HG03159 (cell line): ENCODE data around the gene RSL1D1.

Source experiments
- ATAC-seq: cut with Tn5 transposase; IDR thresholded peaks from one replicate; pipeline ENCODE4 v1.9.1; 2021; ENCODE audit warnings: mild to moderate bottlenecking, moderate library complexity; ENCODE audit not compliant: unreplicated experiment

Gene RSL1D1

GRCh38 chr16:11851294-11852091 is at the start of gene RSL1D1:
RSL1D1 (minus strand) TSS chr16:11851542; CDS start chr16:11851512, 30 bp downstream.
- peak; percentile 86 for ATAC-seq

GRCh38 chr16:11901091-11901490 is 49.7 kb upstream of the RSL1D1 start:
- no peak for ATAC-seq

DNA sequence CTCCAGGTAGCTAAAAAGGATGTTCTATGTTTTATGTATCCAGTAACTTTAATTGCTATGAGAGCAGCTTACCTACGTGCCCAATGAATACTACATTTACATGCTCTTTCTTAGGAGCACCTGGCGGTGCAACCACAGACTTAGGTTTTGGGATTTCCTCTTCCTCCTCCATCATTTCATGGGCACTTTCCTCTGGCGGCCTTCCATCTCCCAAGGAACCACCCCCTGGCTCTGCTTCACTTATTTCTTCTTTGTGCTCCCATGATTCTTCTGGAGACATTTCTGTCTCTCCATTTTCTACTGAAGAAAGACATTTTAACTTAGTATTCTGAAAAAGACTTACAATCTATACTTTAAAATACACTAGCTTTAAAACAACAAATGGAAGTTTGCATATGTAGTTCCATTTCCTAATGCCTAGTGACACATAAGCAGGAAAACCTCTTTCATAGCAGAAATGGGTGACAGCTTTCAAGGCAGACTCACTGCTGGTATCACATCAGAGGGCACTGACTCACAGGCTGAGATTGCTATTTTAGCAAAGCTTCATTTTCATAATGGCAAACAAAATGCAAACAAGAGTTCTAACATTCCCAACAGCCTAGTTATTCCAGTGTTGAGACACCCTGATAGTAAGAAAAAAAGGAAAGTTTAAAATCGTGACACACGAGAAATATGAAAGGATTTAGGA is 45.3 kb upstream of the RSL1D1 start:
- ATAC-seq: no peak

- ATAC-seq: no peak
Measured at GRCh38 chr16:11893571-11893970, 42.2 kb upstream of the RSL1D1 start.

- no peak for ATAC-seq
Measured at GRCh38 chr16:11892761-11893160, 41.4 kb upstream of the RSL1D1 start.

GRCh38 chr16:11890231-11890965 is 39.1 kb upstream of the RSL1D1 start:
- no peak for ATAC-seq

DNA sequence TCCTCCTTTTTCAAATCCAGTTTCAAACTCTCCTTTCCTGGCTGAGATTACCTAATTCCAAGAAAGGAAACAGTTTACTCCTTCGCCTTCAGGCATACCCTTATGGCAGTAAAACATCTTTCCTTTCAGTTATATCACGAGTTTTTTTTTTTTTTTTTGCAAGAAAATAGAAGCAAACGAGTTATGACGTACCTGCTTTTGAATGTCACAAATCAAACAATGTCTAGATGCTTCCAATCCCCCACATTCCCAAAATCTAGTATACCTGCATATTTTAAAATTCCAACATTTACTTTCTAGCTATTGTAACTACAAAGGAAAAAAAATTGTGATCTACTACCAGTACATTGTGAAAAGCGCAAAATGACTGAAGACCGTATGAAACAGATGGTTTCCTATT is 35.5 kb upstream of the RSL1D1 start:
- no peak for ATAC-seq

GRCh38 chr16:11884035-11884434 is 32.7 kb upstream of the RSL1D1 start:
- ATAC-seq: no peak

GRCh38 chr16:11880007-11880406 is 28.7 kb upstream of the RSL1D1 start:
- no peak for ATAC-seq

GRCh38 chr16:11877374-11877773 is 26.0 kb upstream of the RSL1D1 start:
- no peak for ATAC-seq

- no peak for ATAC-seq
Measured at GRCh38 chr16:11876306-11876705, 25.0 kb upstream of the RSL1D1 start.

DNA sequence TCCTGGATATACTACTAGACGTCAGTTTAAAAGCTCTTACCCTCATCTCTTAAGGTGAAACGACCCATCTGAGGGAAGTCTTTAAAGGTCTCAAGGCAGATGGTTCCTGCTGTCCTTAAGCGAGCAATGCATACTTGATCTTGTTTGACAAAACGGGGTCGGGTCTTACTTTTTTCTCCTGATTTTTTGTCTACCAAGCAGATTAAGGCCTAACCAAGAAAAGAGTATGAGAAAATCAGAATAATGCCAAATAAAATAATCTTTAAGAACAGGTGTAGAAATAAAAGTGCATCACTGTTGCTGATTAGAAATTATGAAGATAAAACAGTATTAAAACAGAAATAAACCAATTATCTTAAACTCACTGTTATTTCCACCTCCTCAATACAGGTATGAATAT is 24.4 kb upstream of the RSL1D1 start:
- ATAC-seq: no peak

DNA sequence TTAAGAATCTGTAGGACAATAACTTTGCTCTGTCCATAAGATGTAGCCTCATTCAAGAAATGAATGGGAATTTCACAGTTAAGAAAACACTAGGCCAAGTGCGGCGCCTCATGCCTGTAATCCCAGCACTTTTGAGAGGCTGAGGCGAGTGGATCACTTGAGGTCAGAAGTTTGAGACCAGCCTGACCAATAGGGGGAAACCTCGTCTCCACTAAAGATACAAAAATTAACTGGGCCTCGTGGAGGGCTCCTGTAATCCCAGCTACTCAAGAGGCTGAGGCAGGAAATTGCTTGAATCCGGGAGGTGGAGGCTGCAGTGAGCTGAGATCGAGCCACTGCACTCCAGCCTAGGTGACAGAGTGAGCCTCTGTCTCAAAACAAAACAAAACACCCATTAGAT is 19.9 kb upstream of the RSL1D1 start:
- ATAC-seq: no peak

DNA sequence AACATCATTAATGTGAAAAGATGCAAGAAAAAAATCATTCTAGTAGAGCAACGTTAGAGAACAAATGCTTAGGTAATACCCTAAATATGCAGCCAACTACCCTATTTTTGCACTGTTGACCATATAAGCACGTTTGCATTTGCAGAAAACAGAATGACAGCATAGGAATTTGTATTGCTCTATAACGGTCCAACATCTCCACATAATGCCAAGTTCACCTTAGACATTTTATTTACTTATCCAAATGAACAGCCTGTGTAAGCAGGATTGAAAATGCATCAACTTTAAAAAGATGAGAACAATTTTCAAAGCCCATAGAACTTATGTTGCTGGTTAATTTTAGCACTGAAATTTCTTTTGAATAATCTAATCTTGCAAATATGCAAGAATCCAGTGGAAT is 19.1 kb upstream of the RSL1D1 start:
- no peak for ATAC-seq

DNA sequence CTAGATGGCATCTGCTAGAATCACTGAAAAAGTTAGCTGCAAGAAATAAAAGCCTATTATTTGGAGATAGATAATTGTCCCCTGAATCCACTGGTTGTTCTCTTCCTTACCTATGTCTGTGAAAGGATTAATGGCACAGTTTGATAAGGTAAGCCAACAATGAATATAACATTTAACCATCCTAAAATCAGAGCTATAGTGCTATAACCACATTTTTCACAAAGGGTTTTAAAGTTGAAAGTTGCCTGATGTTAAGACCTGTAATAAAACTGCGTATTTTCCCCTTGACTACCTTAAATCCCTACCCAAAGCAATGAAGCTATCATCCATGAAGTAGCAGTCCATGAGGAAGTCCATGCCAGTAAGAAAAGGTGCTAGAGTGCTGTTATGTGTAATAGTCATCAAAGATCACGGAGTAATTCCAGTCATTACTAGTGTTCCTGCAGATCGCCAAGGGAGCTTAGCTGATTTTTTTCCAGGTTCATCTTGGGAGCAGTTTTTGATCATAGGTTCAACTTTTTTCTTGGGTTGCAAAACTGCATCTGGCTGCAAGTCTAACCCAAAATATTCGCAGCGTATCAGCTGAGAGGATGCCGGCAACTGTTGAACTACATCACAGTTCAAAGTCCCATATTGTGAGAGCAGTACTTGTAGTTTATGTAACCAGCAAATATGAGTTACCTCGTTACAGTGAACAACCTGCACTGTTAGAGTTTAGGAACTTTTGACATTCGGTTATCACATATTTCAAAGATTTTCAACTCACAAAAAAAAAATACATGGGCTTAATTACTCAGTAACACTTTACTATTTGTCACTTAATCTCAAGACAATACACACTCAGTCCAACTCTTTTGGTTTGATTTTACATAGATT is 18.2 kb upstream of the RSL1D1 start:
- ATAC-seq: no peak

- ATAC-seq: no peak
Measured at GRCh38 chr16:11868412-11868980, 17.2 kb upstream of the RSL1D1 start.

DNA sequence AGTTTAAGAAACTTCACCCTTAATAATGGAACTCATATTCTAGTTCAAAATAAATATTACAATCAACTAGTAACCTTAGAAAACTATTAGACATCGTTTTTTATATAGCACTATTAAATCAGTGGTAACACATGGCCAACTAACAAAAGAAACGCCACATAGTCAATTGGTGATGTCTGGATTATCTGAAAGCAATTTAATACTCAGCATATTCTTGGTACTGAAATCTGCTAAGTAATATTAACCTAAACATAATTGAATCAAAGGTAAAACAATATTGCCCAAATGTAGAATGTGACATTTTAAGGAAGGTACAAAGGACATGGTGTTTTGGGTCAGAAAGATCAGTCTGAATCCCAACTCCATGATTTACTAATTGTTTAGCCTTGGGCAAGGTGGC is 11.1 kb upstream of the RSL1D1 start:
- no peak for ATAC-seq

DNA sequence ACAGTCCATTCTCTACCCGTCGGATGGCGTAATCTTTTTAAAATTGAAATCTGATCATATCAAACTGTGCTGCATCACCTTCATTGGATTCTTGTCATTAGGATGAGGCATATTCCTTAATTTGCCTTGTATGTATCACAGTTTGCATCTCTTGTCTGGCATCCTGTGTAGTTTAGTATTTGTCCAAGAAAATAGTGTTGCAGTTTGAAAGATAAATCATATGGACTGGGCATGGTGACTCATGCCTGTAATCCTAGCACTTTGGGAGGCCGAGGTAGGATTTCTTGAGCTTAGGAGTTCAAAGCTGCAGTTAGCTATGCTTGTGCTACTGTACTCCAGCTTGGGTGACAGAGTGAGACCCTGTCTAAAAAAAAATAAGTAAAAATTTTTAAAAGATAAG is 5.8 kb upstream of the RSL1D1 start:
- no peak for ATAC-seq

DNA sequence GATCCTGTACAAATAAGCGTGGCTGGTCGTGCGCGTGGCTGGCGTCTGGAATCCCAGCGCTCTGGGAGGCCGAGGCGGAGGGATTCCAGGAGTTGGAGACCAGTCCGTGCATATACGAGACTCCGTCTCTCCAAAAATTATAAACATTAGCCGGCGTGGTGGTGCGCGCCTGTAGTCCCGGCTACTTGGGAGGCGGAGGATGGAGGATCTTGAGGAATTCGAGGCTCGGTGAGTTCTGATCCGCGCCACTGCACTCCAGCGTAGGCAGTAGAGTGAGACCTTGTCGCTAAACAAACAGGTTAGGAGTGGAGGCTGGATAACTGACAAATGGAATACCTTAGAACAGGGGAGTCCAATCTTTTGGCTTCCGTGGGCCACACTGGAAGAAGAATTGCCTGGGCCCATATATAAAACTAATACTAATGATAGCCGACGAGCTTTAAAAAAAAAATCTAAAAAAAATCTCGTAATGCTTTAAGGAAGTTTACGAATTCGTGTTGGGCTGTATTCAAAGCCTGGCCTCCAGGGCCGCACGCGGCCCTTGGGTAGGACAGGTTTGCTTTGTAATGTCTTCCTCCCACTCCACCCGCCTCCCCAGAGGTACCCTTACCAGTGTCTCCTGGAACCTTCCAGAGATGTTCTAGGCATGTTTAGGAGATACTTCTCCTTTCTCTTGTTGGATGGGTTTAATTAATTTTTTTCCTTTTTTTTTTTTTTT is 909 bp upstream of the RSL1D1 start:
- no peak for ATAC-seq

DNA sequence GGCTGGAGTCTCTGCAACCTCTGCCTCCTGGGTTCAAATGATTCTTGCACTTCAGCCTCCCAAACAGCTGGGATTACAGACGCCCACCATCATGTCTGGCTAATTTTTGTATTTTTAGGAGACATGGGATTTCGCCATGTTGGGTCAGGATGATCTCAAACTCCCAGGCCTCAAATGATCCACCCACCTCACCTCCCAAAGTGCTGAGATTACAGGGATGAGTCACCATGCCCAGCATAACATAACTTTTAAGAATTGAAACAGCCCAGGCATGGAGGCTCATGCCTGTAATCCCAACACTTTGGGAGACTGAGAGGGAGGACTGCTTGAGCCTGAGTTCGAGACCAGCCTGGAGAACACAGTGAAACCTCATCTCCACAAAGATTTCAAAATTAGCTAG is 2.5 kb downstream of the RSL1D1 start:
- no peak for ATAC-seq
